HepG2 (cell line): ENCODE results near the gene DCPS. TPM values are rescaled to one million over a fixed set of nuclear protein-coding genes. Genes with fewer than 3 reads are reported as not detected.

Experiments used
- ATAC-seq: fragments of 200-7000 bp; cut with Tn5 transposase; 3 replicates; pipeline ENCODE4 v1.9.1; 2020; ENCODE audit warnings: mild to moderate bottlenecking, moderate library complexity
- BruUV-seq: library from RNA; stranded (reverse); fragments of 400-500 nt; replicated peaks from 2 replicates; lab custom pipeline; 2021; lab: Mats Ljungman, UMichigan
- CTCF ChIA-PET: fragments of 300-600 bp; formaldehyde crosslinking; extraction: SDS; loops from one replicate; lab custom pipeline; 2021; ENCODE audit warnings: low total read pairs, inconsistent platforms, low intra/inter-chr PET ratio; lab: Yijun Ruan, JAX
- POLR2A ChIA-PET: fragments of 350-600 bp; sonication (Branson Sonifier 250); formaldehyde crosslinking; loops from one replicate; lab custom pipeline; 2020; ENCODE audit warnings: antibody characterized with exemption, inconsistent platforms; lab: Yijun Ruan, JAX
- DNase-seq: peaks from one replicate; pipeline ENCODE4 v3.0.0-alpha.2; 2015; ENCODE audit warnings: low spot score
- FAIRE-seq: peaks from 3 replicates; lab custom pipeline; 2011; peaks lifted over from hg19 to GRCh38; lab: Jason Lieb, UNC
- H2AFZ ChIP-seq: one replicate; pipeline ENCODE4 v1.6.1; 2011; ENCODE audit warnings: low read length, inconsistent platforms
- H3K27ac ChIP-seq: fragments of 300-600 bp; 3 replicates; pipeline ENCODE4 v1.8.0; 2011; ENCODE audit warnings: mixed run types, mild to moderate bottlenecking, mixed read lengths, low read length, inconsistent platforms; ENCODE audit not compliant: insufficient read depth; ENCODE audit errors: extremely low read length
- H3K27me3 ChIP-seq, 2 experiments: fragments of 200-600 bp in 1 of 2; 2 replicates in 1 of 2; 3 replicates in 1 of 2; pipeline versions ENCODE4 v1.6.0 to v1.8.0; 2011; ENCODE audit warnings: low read length in 2 of 2, mild to moderate bottlenecking in 2 of 2, moderate library complexity in 2 of 2, inconsistent platforms in 1 of 2; ENCODE audit not compliant: insufficient read depth in 2 of 2, control insufficient read depth in 1 of 2
- H3K36me3 ChIP-seq, 2 experiments: fragments of 200-600 bp in 1 of 2; replicated peaks in 1 of 2; 2 replicates in 1 of 2; 3 replicates in 1 of 2; pipeline versions ENCODE4 v1.5.1 to v1.8.0; 2011; ENCODE audit warnings: low read length in 2 of 2, inconsistent platforms in 1 of 2; ENCODE audit not compliant: insufficient read depth in 2 of 2, control insufficient read depth in 1 of 2
- H3K4me1 ChIP-seq: 2 replicates; pipeline ENCODE4 v1.5.1; 2012; ENCODE audit warnings: low read length, inconsistent platforms; ENCODE audit not compliant: insufficient read depth
- H3K4me2 ChIP-seq: 2 replicates; pipeline ENCODE4 v1.6.0; 2011; ENCODE audit warnings: low read depth, low read length, inconsistent platforms
- H3K4me3 ChIP-seq, 3 experiments: fragments of 200-600 bp in 1 of 3; sonication (generic), shearing (Covaris generic) in 1 of 3; replicated peaks in 1 of 3; 2 replicates each; pipeline ENCODE4 v1.5.1; 2011 to 2016; ENCODE audit warnings: low read length in 3 of 3, inconsistent platforms in 2 of 3, low read depth in 2 of 3, mild to moderate bottlenecking in 2 of 3, control low read depth in 1 of 3, mixed read lengths in 1 of 3; ENCODE audit not compliant: insufficient read depth in 1 of 3
- H3K79me2 ChIP-seq: one replicate; pipeline ENCODE4 v1.6.1; 2011; ENCODE audit warnings: low read length, inconsistent platforms; ENCODE audit not compliant: insufficient read depth
- H3K9ac ChIP-seq: 2 replicates; pipeline ENCODE4 v1.6.0; 2011; ENCODE audit warnings: mild to moderate bottlenecking, low read depth, low read length, inconsistent platforms; ENCODE audit not compliant: insufficient read depth
- H3K9me3 ChIP-seq: 2 replicates; pipeline ENCODE4 v1.5.1; 2012; ENCODE audit warnings: mild to moderate bottlenecking, low read length
- H4K20me1 ChIP-seq: 2 replicates; pipeline ENCODE4 v1.6.0; 2011; ENCODE audit warnings: inconsistent platforms, mild to moderate bottlenecking, low read length, moderate library complexity; ENCODE audit not compliant: insufficient read depth
- MAFF ChIP-seq: IDR thresholded peaks from 2 replicates; pipeline ENCODE4 v1.6.1; 2011; ENCODE audit warnings: low read depth, low read length, improper control_type of control experiment
- MAFK ChIP-seq, 2 experiments: IDR thresholded peaks in 1 of 2; conservative IDR thresholded peaks in 1 of 2; 2 replicates each; pipeline ENCODE4 v1.6.1; 2011; ENCODE audit warnings: improper control_type of control experiment in 2 of 2, low read length in 2 of 2
- RAD51 ChIP-seq: fragments of 450-650 bp; IDR thresholded peaks from 2 replicates; pipeline ENCODE4 v1.6.1; 2016; ENCODE audit warnings: borderline replicate concordance
- WGBS: methylation state at CpG from one replicate; pipeline ENCODE4 v1.1.6; 2017; ENCODE audit warnings: low lambda C conversion rate; 5-methylcytosine and 5-hydroxymethylcytosine counted together
- in situ Hi-C: cut with HindIII; loops from 2 replicates; pipeline ENCODE4 v1.10.0; 2017; ENCODE audit warnings: low pct_unique_long_range_greater_than_20kb; ENCODE audit not compliant: extremely low pct_ligation_motif_present
- intact Hi-C: fragments of 100-400 bp; cut with micrococcal nuclease; formaldehyde crosslinking; loops from one replicate; pipeline ENCODE4 v1.10.0; 2022; ENCODE audit not compliant: unreplicated experiment
- polyA plus RNA-seq, 8 experiments: library from polyadenylated mRNA; depleted of rRNA in 3 of 8; stranded (reverse) in 7 of 8; unstranded in 1 of 8; fragments of >200 nt; fragmentation: Illumina TruSeq in 4 of 8; extraction: Trizol in 4 of 8; gene quantifications; 2 replicates each; pipeline versions ENCODE4 v1.2.1 to v1.2.3, GENCODE V29; 2011 to 2016; ENCODE audit warnings: low read depth in 4 of 8, missing spikeins in 1 of 8, mixed read lengths in 1 of 8; ENCODE audit not compliant: insufficient read depth in 1 of 8
- total RNA-seq, 5 experiments: library from RNA; depleted of rRNA; stranded (reverse); fragments of >200 nt; fragmentation: Illumina TruSeq; extraction: Trizol; gene quantifications; 2 replicates each; pipeline ENCODE4 v1.2.3, GENCODE V29; 2016; ENCODE audit warnings: low read depth in 1 of 5
- TF ChIP-seq, protein P1 (sequence below): fragments of 450-650 bp; IDR thresholded peaks from 2 replicates; pipeline ENCODE4 v1.6.1; 2017
- TF ChIP-seq, protein P2 (sequence below): sonication (generic); formaldehyde crosslinking; IDR thresholded peaks from 2 replicates; pipeline ENCODE4 v1.5.1; 2020; ENCODE audit warnings: missing genetic modification reagents, mild to moderate bottlenecking, borderline replicate concordance

The DCPS gene
- total and polyA plus RNA-seq, 2 of the 13 experiments (the other 11 are each of a cell fraction or from before 2014, with no cell fraction given) = 21.9 to 22.5 TPM

DNA sequence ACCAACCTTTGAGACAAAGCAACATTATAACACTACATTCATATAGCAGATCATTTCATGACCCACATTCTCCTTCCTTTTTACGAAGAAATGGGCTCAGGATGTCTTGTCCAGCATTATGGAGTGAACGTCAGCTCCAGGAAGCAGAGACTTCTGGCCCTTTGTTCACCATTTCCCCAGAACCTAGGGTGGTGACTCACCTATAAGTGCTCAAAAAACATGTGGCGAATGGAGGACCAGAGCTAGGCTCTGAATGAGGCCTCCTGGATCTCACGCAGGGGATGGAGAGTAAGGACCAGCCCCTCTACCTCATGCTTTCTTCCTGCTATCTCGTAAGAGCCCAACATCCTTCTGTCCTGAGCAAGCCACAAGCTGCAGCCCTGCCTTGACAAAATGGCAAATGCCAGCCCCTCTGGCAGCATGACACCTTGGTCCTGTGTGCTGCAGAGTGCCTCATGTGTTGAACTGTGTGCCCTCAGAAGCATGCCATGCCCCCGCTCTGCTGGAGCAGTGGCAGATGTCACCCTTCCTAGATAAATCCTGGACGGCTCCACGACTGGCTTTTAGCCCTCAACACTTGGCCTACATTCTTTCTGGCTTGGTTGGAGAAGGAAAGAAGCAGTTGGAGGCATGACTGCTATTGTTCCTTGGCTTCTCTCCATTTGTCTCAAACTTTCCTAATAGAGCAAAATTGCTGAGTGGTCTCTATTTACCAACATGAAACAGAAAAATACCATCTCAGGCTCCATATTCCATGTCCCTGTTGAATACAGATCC, 45.1 kb downstream of the DCPS start:
- H2AFZ ChIP-seq = no peak overlapping the region
- 96% methylated on average over 8 of the region's 8 CpGs for WGBS
- FAIRE-seq (no peak), DNase-seq (no peak), ATAC-seq (no peak)
- H3K4me2 ChIP-seq = no peak overlapping the region
- in situ Hi-C loops = no loop called here
- peaks cover 3 to 10% of the 10 kb centered on the region in 2 experiments; a peak in 3 of 5 replicates for H3K36me3 ChIP-seq
- H3K27ac ChIP-seq = no peak overlapping the region
- intact Hi-C loops = no loop called here
- H3K9me3 ChIP-seq = no peaks in the 10 kb centered on the region
- H4K20me1 ChIP-seq = no peaks in the 10 kb centered on the region
- no peaks in the 10 kb centered on the region for H3K79me2 ChIP-seq
- POLR2A ChIA-PET = no interaction called here
- TF ChIP-seq, protein P1, sequence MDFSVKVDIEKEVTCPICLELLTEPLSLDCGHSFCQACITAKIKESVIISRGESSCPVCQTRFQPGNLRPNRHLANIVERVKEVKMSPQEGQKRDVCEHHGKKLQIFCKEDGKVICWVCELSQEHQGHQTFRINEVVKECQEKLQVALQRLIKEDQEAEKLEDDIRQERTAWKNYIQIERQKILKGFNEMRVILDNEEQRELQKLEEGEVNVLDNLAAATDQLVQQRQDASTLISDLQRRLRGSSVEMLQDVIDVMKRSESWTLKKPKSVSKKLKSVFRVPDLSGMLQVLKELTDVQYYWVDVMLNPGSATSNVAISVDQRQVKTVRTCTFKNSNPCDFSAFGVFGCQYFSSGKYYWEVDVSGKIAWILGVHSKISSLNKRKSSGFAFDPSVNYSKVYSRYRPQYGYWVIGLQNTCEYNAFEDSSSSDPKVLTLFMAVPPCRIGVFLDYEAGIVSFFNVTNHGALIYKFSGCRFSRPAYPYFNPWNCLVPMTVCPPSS = no peak
- TF ChIP-seq MAFF = peak; percentile 26; the same call in 1 of the 2 replicates
- peak; percentile 43 to 68; a peak in 3 of 4 replicates for TF ChIP-seq MAFK (conservative IDR thresholded peaks at IDR 0.05 in 1 of 2, IDR thresholded peaks at IDR 0.05 in 1 of 2; ENCODE audit: low read length in 2 of 2)
- TF ChIP-seq, protein P2, sequence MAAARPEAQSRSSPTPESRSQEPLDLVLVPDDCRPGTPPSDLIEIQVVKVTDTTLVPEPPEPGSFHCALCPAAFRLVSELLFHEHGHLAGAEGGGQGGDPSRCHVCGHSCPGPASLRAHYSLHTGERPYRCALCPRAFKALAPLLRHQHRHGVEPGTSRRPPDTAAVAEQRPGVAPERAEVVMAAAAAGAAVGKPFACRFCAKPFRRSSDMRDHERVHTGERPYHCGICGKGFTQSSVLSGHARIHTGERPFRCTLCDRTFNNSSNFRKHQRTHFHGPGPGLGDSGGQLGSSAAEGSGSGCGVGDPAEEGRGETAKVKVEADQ = no peak
- no peak for TF ChIP-seq RAD51
- no peaks in the 10 kb centered on the region for H3K27me3 ChIP-seq
- H3K4me3 ChIP-seq = no peak overlapping the region
- no TSS peak for BruUV-seq
- H3K9ac ChIP-seq = no peak overlapping the region
- CTCF ChIA-PET = no interaction called here
- H3K4me1 ChIP-seq = peaks cover 30% of the 10 kb centered on the region
